Suprapubic skin (tissue), 4 donors: ENCODE data around the gene INHBB. TPM values are rescaled to one million over a fixed set of nuclear protein-coding genes. Genes with fewer than 3 reads are reported as not detected.
A peak's percentile ranks its signal among the peaks of the same experiment; 100 is the strongest.

Source experiments
- DNase-seq, 2 donors: peaks; one replicate each; pipeline ENCODE4 v3.0.0-alpha.2; 2019; ENCODE audit warnings: low spot score in 2 of 2
- H3K27ac ChIP-seq: fragments of 200-600 bp; sonication (generic); one replicate; pipeline ENCODE4 v1.5.1; 2019
- H3K27me3 ChIP-seq: fragments of 200-600 bp; sonication (generic); one replicate; pipeline ENCODE4 v1.5.1; 2019
- H3K36me3 ChIP-seq: fragments of 200-600 bp; sonication (generic); one replicate; pipeline ENCODE4 v1.5.1; 2019
- H3K4me1 ChIP-seq: fragments of 200-600 bp; sonication (generic); one replicate; pipeline ENCODE4 v1.5.1; 2019
- H3K4me3 ChIP-seq: fragments of 200-600 bp; sonication (generic); one replicate; pipeline ENCODE4 v1.5.1; 2019; ENCODE audit warnings: mild to moderate bottlenecking
- H3K9me3 ChIP-seq: fragments of 200-600 bp; sonication (generic); one replicate; pipeline ENCODE4 v1.5.1; 2019
- CTCF ChIP-seq, 2 donors: fragments of 200-600 bp in 1 of 2; fragments of 450-650 bp in 1 of 2; sonication (generic) in 1 of 2; IDR thresholded peaks; one replicate each; pipeline ENCODE4 v1.5.1; 2016 to 2019; ENCODE audit warnings: antibody characterized with exemption in 2 of 2, mild to moderate bottlenecking in 1 of 2, moderate library complexity in 1 of 2
- EP300 ChIP-seq: sonication (generic); formaldehyde crosslinking; IDR thresholded peaks from one replicate; pipeline ENCODE4 v1.6.1; 2017; ENCODE audit warnings: antibody characterized with exemption
- POLR2A ChIP-seq, 2 donors: fragments of 450-650 bp; IDR thresholded peaks; one replicate each; pipeline ENCODE4 v1.6.1; 2017; ENCODE audit warnings: antibody characterized with exemption in 2 of 2, mild to moderate bottlenecking in 2 of 2, moderate library complexity in 2 of 2
- POLR2AphosphoS5 ChIP-seq, 3 donors: sonication (generic); formaldehyde crosslinking; IDR thresholded peaks; one replicate each; pipeline ENCODE4 v1.6.1; 2017; ENCODE audit warnings: antibody characterized with exemption in 3 of 3
- WGBS: methylation state at CpG from one replicate; pipeline ENCODE4 v1.1.5; 2018; 5-methylcytosine and 5-hydroxymethylcytosine counted together
- total RNA-seq, 4 donors: library from RNA; depleted of rRNA; stranded (reverse); fragments of >200 nt; gene quantifications; one replicate each; pipeline ENCODE4 v1.1.0, GENCODE V29; 2016

The INHBB gene
- total RNA-seq, 4 donors from 2014 or later: 12.1 to 26.1 (median 18.2) TPM

GRCh38 chr2:120323214-120323613, 22.7 kb upstream of the INHBB start:
- peak in 1 of 2 donors; percentile 75 for DNase-seq
- WGBS: 75% methylated on average over 10 of the region's 10 CpGs

GRCh38 chr2:120323807-120324399, 22.0 kb upstream of the INHBB start:
- H3K36me3 ChIP-seq: no peaks in the 10 kb centered on the region
- peaks cover 33% of the 10 kb centered on the region for H3K4me1 ChIP-seq
- no peak for DNase-seq
- no peak overlapping the region for H3K4me3 ChIP-seq
- no peaks in the 10 kb centered on the region for H3K9me3 ChIP-seq
- no peaks in the 10 kb centered on the region for H3K27me3 ChIP-seq
- no peak overlapping the region for H3K27ac ChIP-seq
- TF ChIP-seq CTCF (IDR thresholded peaks at IDR 0.05): no peak
- TF ChIP-seq POLR2A (IDR thresholded peaks at IDR 0.05): no peak
- TF ChIP-seq EP300: no peak
- TF ChIP-seq POLR2AphosphoS5 (IDR thresholded peaks at IDR 0.05): no peak
- WGBS: 85% methylated on average over 9 of the region's 10 CpGs

More at GRCh38 chr2:120323214-120323613, 22.7 kb upstream of the INHBB start:
- Histone ChIP-seq H3K4me1 (peaks cover 37% of the 10 kb centered on the region), H3K27ac (no peak overlapping the region), H3K27me3 (no peaks in the 10 kb centered on the region), H3K4me3 (no peak overlapping the region), H3K36me3 (no peaks in the 10 kb centered on the region), H3K9me3 (no peaks in the 10 kb centered on the region)
- TF ChIP-seq EP300 (no peak), POLR2A (IDR thresholded peaks at IDR 0.05) (no peak), POLR2AphosphoS5 (IDR thresholded peaks at IDR 0.05) (no peak), CTCF (IDR thresholded peaks at IDR 0.05) (no peak)

GRCh38 chr2:120324933-120325332, 21.0 kb upstream of the INHBB start:
- no peak for TF ChIP-seq CTCF (IDR thresholded peaks at IDR 0.05)
- no peak for TF ChIP-seq POLR2AphosphoS5 (IDR thresholded peaks at IDR 0.05)
- no peak for TF ChIP-seq EP300
- no peak for TF ChIP-seq POLR2A (IDR thresholded peaks at IDR 0.05)
- Histone ChIP-seq H3K9me3 (no peaks in the 10 kb centered on the region), H3K4me3 (no peak overlapping the region), H3K27ac (no peak overlapping the region), H3K36me3 (no peaks in the 10 kb centered on the region), H3K27me3 (no peaks in the 10 kb centered on the region), H3K4me1 (peaks cover 24% of the 10 kb centered on the region)
- 84% methylated on average over 5 of the region's 7 CpGs for WGBS
- no peak for DNase-seq

- peaks cover 17% of the 10 kb centered on the region for H3K4me1 ChIP-seq
- TF ChIP-seq POLR2A (IDR thresholded peaks at IDR 0.05): no peak
- DNase-seq: no peak
- no peaks in the 10 kb centered on the region for H3K36me3 ChIP-seq
- H3K9me3 ChIP-seq: no peaks in the 10 kb centered on the region
- no peak overlapping the region for H3K27ac ChIP-seq
- no peaks in the 10 kb centered on the region for H3K27me3 ChIP-seq
- H3K4me3 ChIP-seq: no peak overlapping the region
- WGBS: 89% methylated on average over 9 of the region's 9 CpGs
Measured at GRCh38 chr2:120326066-120326465, 19.9 kb upstream of the INHBB start.

GRCh38 chr2:120330946-120331822, 14.8 kb upstream of the INHBB start:
- no peak overlapping the region for H3K4me3 ChIP-seq
- peaks cover 9% of the 10 kb centered on the region for H3K4me1 ChIP-seq
- DNase-seq: no peak
- H3K27me3 ChIP-seq: peaks cover 3% of the 10 kb centered on the region
- 54% methylated on average over 18 of the region's 24 CpGs for WGBS
- H3K36me3 ChIP-seq: no peaks in the 10 kb centered on the region
- TF ChIP-seq EP300: no peak
- TF ChIP-seq POLR2AphosphoS5 (IDR thresholded peaks at IDR 0.05): no peak
- TF ChIP-seq CTCF (IDR thresholded peaks at IDR 0.05): no peak
- no peak for TF ChIP-seq POLR2A (IDR thresholded peaks at IDR 0.05)
- H3K9me3 ChIP-seq: no peaks in the 10 kb centered on the region
- H3K27ac ChIP-seq: no peak overlapping the region
